DND-41 (cell line): ENCODE results near the gene FGR.

Source experiments
- ATAC-seq: fragments of 200-7000 bp; cut with Tn5 transposase; 3 replicates; pipeline ENCODE4 v1.9.1; 2021; ENCODE audit warnings: low read depth; ENCODE audit not compliant: insufficient read depth
- DNase-seq: peaks from one replicate; pipeline ENCODE4 v3.0.0-alpha.2; 2020
- H2AFZ ChIP-seq: 2 replicates; pipeline ENCODE4 v1.6.0; 2012; ENCODE audit warnings: low read depth, low read length
- H3K27ac ChIP-seq: 2 replicates; pipeline ENCODE4 v1.5.1; 2012; ENCODE audit warnings: low read length, inconsistent platforms
- H3K27me3 ChIP-seq: fragments of 200-600 bp; sonication (generic); 2 replicates; pipeline ENCODE4 v1.6.0; 2012; ENCODE audit warnings: low read length, mild to moderate bottlenecking, inconsistent platforms; ENCODE audit not compliant: insufficient read depth, poor library complexity
- H3K36me3 ChIP-seq: 2 replicates; pipeline ENCODE4 v1.5.1; 2012; ENCODE audit warnings: low read length, inconsistent platforms; ENCODE audit not compliant: insufficient read depth
- H3K4me1 ChIP-seq: 2 replicates; pipeline ENCODE4 v1.5.1; 2012; ENCODE audit warnings: mild to moderate bottlenecking, low read length; ENCODE audit not compliant: insufficient read depth
- H3K4me2 ChIP-seq: 2 replicates; pipeline ENCODE4 v1.6.0; 2012; ENCODE audit warnings: mild to moderate bottlenecking, moderate library complexity, low read length, inconsistent platforms; ENCODE audit not compliant: insufficient read depth
- H3K4me3 ChIP-seq, 2 experiments: fragments of 200-600 bp in 1 of 2; shearing (Covaris generic) in 1 of 2; 2 replicates each; pipeline ENCODE4 v1.5.1; 2012 to 2016; ENCODE audit warnings: inconsistent platforms in 2 of 2, low read length in 2 of 2, mild to moderate bottlenecking in 2 of 2, low read depth in 1 of 2, moderate library complexity in 1 of 2
- H3K79me2 ChIP-seq: 2 replicates; pipeline ENCODE4 v1.6.0; 2012; ENCODE audit warnings: low read length, inconsistent platforms; ENCODE audit not compliant: insufficient read depth
- H3K9ac ChIP-seq: 2 replicates; pipeline ENCODE4 v1.6.0; 2012; ENCODE audit warnings: low read depth, mild to moderate bottlenecking, inconsistent platforms, low read length, moderate library complexity
- H3K9me3 ChIP-seq: 2 replicates; pipeline ENCODE4 v1.5.1; 2012; ENCODE audit warnings: low read length, moderate library complexity, mild to moderate bottlenecking, inconsistent platforms; ENCODE audit not compliant: insufficient read depth, severe bottlenecking
- H4K20me1 ChIP-seq: 2 replicates; pipeline ENCODE4 v1.6.0; 2012; ENCODE audit warnings: low read length; ENCODE audit not compliant: insufficient read depth
- CTCF ChIP-seq: IDR thresholded peaks from 2 replicates; pipeline ENCODE4 v1.5.1; 2012; ENCODE audit warnings: borderline replicate concordance, low read length, moderate library complexity, mild to moderate bottlenecking; ENCODE audit not compliant: poor library complexity, severe bottlenecking; ENCODE audit errors: extremely low read depth
- EZH2 ChIP-seq: IDR thresholded peaks from 3 replicates; pipeline ENCODE4 v1.6.1; 2012; ENCODE audit warnings: borderline replicate concordance, low read depth, mild to moderate bottlenecking, moderate library complexity, low read length, inconsistent platforms; ENCODE audit not compliant: severe bottlenecking

Gene FGR

GRCh38 chr1:27671964-27672749 lies 37.2 kb upstream of the FGR start, which contains the start of gene IFI6:
IFI6 (minus strand) TSS chr1:27672192; CDS start chr1:27669314, 2,878 bp downstream.
- Histone ChIP-seq H3K4me2 (peak within 1 kb of the TSS; percentile 70), H3K4me1 (peaks cover 47% of the 10 kb centered on the region), H4K20me1 (no peaks in the 10 kb centered on the region), H3K27ac (peak within 1 kb of the TSS; percentile 92), H3K9me3 (no peaks in the 10 kb centered on the region), H3K9ac (peak within 1 kb of the TSS; percentile 56), H2AFZ (peak within 1 kb of the TSS; percentile 85), H3K4me3 (peak within 1 kb of the TSS; percentile 26 to 69), H3K27me3 (no peaks in the 10 kb centered on the region), H3K79me2 (peaks cover 25% of the 10 kb centered on the region), H3K36me3 (peaks cover 7% of the 10 kb centered on the region)
- ATAC-seq (peak; percentile 96), DNase-seq (peak; percentile 91)
- no peak for TF ChIP-seq EZH2
- peak; percentile 68 for TF ChIP-seq CTCF

- ATAC-seq (no peak), DNase-seq (no peak)
- Histone ChIP-seq H3K9me3 (no peaks in the 10 kb centered on the region), H3K27ac (no peak overlapping the region), H2AFZ (no peak overlapping the region), H3K4me2 (peak overlapping the region; percentile 70), H3K4me3 (no peak overlapping the region), H3K79me2 (peaks cover 25% of the 10 kb centered on the region), H3K36me3 (peaks cover 15% of the 10 kb centered on the region), H3K9ac (peak overlapping the region; percentile 45; the same call in 1 of the 2 replicates), H4K20me1 (no peaks in the 10 kb centered on the region), H3K27me3 (no peaks in the 10 kb centered on the region), H3K4me1 (peaks cover 47% of the 10 kb centered on the region)
- no peak for TF ChIP-seq CTCF
- no peak for TF ChIP-seq EZH2
Measured at GRCh38 chr1:27669876-27670275, 34.9 kb upstream of the FGR start.

- Histone ChIP-seq H3K9me3 (no peaks in the 10 kb centered on the region), H3K9ac (peak overlapping the region; percentile 45), H3K4me3 (peak overlapping the region in 1 of 2 experiments; percentile 53; a peak in 2 of 4 replicates), H3K36me3 (peaks cover 15% of the 10 kb centered on the region), H2AFZ (peak overlapping the region; percentile 75), H3K79me2 (peaks cover 25% of the 10 kb centered on the region), H3K4me1 (peaks cover 50% of the 10 kb centered on the region), H3K27me3 (no peaks in the 10 kb centered on the region), H3K27ac (peak overlapping the region; percentile 43), H4K20me1 (no peaks in the 10 kb centered on the region), H3K4me2 (peak overlapping the region; percentile 70)
- DNase-seq: peak; percentile 84
- ATAC-seq: no peak
- TF ChIP-seq CTCF (peak; percentile 98), EZH2 (no peak)
Measured at GRCh38 chr1:27668808-27669723, 34.1 kb upstream of the FGR start.
